Hair follicle dermal papilla cell (primary cell): ENCODE measurements around the gene DEFB131A. TPM values are rescaled to one million over a fixed set of nuclear protein-coding genes. Genes with fewer than 3 reads are reported as not detected.

Experiments used
- small RNA-seq: library from RNA; depleted of rRNA; stranded (forward); fragments of <200 nt; gene quantifications from one replicate; pipeline ENCODE3, GENCODE V24; 2012
- total RNA-seq: library from RNA; depleted of rRNA; stranded (reverse); fragments of >200 nt; gene quantifications from 2 replicates; pipeline ENCODE4 v1.2.3, GENCODE V29; 2012

The DEFB131A gene, protein sequence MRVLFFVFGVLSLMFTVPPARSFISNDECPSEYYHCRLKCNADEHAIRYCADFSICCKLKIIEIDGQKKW
- total RNA-seq, result not detected in 2 replicates

DNA sequence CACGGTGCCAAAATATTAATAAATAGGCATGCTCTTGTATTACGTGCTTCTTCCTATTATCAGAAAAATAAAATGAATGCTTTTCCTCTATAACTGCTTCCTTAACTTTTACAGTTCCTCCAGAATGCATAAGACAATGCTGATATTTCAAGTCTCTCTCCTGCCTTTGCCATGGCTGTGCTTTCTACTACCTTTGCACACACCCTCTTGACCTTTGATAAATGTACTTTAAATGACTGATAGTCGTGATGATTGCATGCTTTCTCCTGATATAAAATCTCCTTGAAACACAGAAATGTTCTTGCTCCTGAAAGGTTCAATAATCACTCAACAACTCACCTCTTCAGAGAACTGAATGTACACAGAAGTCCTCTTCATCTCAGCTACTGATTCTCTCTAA is at the start of gene DEFB131A:
Gene DEFB131A, plus strand, starts transcription at position 301 of the 400 bp plus-strand sequence. CDS start 120 bp downstream, outside the sequence.

Small RNA genes within 50 kb of the gene (small RNA-seq; reads per million reads assigned to genes)
- gene RNA5SP153, result not detected

Other genes starting within 250 kb of the DEFB131A start
- not detected in 2 replicates for gene USP17L10, start 233.8 kb upstream of the DEFB131A start, total RNA-seq
- gene USP17L11, start 229.0 kb upstream of the DEFB131A start, total RNA-seq, result not detected in 2 replicates
- gene USP17L12, start 224.3 kb upstream of the DEFB131A start, total RNA-seq, result not detected in 2 replicates
- not detected in 2 replicates for gene USP17L13, start 219.5 kb upstream of the DEFB131A start, total RNA-seq
- gene USP17L15, start 210.0 kb upstream of the DEFB131A start, total RNA-seq, result not detected in 2 replicates
- gene USP17L17, start 200.5 kb upstream of the DEFB131A start, total RNA-seq, result not detected in 2 replicates
- not detected in 2 replicates for gene USP17L18, start 195.8 kb upstream of the DEFB131A start, total RNA-seq
- not detected in 2 replicates for gene USP17L19, start 191.0 kb upstream of the DEFB131A start, total RNA-seq
- gene USP17L20, start 186.3 kb upstream of the DEFB131A start, total RNA-seq, result not detected in 2 replicates
- gene USP17L21, start 181.5 kb upstream of the DEFB131A start, total RNA-seq, result not detected in 2 replicates
- not detected in 2 replicates for gene USP17L22, start 176.8 kb upstream of the DEFB131A start, total RNA-seq
- not detected in 2 replicates for gene USP17L24, start 119.2 kb upstream of the DEFB131A start, total RNA-seq
- not detected in 2 replicates for gene USP17L25, start 114.5 kb upstream of the DEFB131A start, total RNA-seq
- gene USP17L26, start 109.8 kb upstream of the DEFB131A start, total RNA-seq, result not detected in 2 replicates
- not detected in 2 replicates for gene USP17L5, start 105.0 kb upstream of the DEFB131A start, total RNA-seq
- not detected in 2 replicates for gene USP17L27, start 100.3 kb upstream of the DEFB131A start, total RNA-seq
- not detected in 2 replicates for gene USP17L28, start 95.5 kb upstream of the DEFB131A start, total RNA-seq
- not detected in 2 replicates for gene USP17L29, start 90.8 kb upstream of the DEFB131A start, total RNA-seq
- not detected in 2 replicates for gene USP17L30, start 81.3 kb upstream of the DEFB131A start, total RNA-seq